Prostate gland (tissue), 2 donors: ENCODE results near the gene PTPRG.

ENCODE experiments used
- POLR2A ChIP-seq: fragments of 450-650 bp; IDR thresholded peaks from one replicate; pipeline ENCODE4 v1.6.1; 2016; ENCODE audit warnings: antibody characterized with exemption, mild to moderate bottlenecking
- POLR2AphosphoS5 ChIP-seq: sonication (generic); formaldehyde crosslinking; IDR thresholded peaks from one replicate; pipeline ENCODE4 v1.6.1; 2017; ENCODE audit warnings: antibody characterized with exemption
- TF ChIP-seq, protein P1 (sequence below), 4 experiments: fragments of 200-600 bp in 2 of 4; fragments of 450-650 bp in 2 of 4; sonication (generic) in 2 of 4; IDR thresholded peaks; 1 replicate in 3 of 4; 2 replicates in 1 of 4; pipeline ENCODE4 v1.5.1; 2016 to 2019; ENCODE audit warnings: antibody characterized with exemption in 4 of 4, mild to moderate bottlenecking in 2 of 4, moderate library complexity in 2 of 4

DNA sequence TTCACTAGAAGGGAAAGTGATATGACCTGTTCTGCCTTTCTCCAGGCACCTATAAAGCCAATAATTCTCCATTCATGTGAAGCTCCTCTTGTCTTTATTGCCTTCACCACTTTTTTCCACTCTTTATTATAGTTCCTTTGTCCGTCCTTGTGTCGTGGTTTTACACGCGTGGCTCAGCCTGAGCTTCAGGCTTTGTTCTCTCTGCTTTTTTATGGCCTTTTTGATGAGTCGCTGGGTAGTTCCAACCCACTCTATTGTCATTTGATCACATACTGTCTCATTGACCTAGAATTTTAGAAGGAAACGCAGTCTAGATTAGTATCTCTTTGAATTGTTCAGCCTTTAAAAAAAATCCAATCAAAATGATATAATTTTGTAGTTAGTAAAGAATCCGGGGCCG, 403.2 kb downstream of the PTPRG start:
- TF ChIP-seq POLR2A: no peak
- TF ChIP-seq, protein P1, sequence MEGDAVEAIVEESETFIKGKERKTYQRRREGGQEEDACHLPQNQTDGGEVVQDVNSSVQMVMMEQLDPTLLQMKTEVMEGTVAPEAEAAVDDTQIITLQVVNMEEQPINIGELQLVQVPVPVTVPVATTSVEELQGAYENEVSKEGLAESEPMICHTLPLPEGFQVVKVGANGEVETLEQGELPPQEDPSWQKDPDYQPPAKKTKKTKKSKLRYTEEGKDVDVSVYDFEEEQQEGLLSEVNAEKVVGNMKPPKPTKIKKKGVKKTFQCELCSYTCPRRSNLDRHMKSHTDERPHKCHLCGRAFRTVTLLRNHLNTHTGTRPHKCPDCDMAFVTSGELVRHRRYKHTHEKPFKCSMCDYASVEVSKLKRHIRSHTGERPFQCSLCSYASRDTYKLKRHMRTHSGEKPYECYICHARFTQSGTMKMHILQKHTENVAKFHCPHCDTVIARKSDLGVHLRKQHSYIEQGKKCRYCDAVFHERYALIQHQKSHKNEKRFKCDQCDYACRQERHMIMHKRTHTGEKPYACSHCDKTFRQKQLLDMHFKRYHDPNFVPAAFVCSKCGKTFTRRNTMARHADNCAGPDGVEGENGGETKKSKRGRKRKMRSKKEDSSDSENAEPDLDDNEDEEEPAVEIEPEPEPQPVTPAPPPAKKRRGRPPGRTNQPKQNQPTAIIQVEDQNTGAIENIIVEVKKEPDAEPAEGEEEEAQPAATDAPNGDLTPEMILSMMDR (IDR thresholded peaks at IDR 0.05): no peak
- no peak for TF ChIP-seq POLR2AphosphoS5
